Fibroblast of gingiva (primary cell): ENCODE data around the gene EFNA5.
A peak's percentile ranks its signal among the peaks of the same experiment; 100 is the strongest.
"Not testable (repeated sequence)": the region's sequence is repeated elsewhere in the genome, so short reads cannot be mapped to it uniquely, and the experiment has no call there.

Source experiments
- DNase-seq: peaks from one replicate; pipeline ENCODE4 v3.0.0-alpha.2; 2011; ENCODE audit warnings: low read depth

EFNA5 gene

GRCh38 chr5:107457881-107458280 lies 212.9 kb downstream of the EFNA5 start:
- DNase-seq: no peak

DNA sequence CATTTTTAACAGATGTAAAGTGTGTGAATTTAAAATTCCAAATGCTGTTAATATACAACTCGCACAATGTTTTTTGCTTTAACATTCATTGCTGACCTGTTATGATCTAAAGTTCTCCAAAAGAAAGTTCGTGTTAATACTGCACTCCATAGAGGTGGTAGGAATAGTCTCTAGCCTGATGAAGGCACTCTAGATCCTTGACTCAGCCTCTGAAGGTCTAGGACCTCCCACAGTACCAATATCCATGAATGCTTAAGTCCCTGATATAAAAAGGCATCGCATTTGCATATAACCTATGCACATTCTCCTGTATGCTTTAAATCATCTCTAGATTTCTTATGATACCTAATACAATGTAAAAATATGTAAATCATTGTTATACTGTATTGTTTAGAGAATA lies 213.6 kb downstream of the EFNA5 start:
- DNase-seq: no peak

- DNase-seq: peak; percentile 30
These were observed 214.4 kb downstream of the EFNA5 start for GRCh38 chr5:107456281-107456715.

DNA sequence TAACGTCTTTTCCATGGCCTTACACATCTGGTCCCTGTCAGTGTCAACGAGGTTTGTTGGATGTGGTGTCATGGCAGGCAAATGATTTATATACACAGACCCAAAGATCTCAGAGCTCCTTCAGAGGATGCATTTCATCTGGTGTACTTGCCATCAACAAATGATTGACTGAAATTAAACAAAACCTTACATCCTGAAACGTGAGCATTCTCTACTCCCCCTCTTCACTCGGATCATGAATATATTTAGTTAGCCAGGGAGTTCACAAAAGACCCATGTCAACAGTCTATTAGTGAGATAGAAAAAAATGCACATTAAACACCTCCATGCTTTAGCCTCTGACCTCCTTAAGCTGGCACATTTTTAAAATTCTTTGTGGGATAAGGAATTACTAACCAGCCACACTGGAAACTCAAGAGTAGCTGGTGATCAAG lies 215.6 kb downstream of the EFNA5 start:
- DNase-seq: no peak

- not testable (repeated sequence) for DNase-seq
These were observed 218.9 kb downstream of the EFNA5 start for GRCh38 chr5:107451827-107452226.

- DNase-seq: no peak
These were observed 219.7 kb downstream of the EFNA5 start for GRCh38 chr5:107451028-107451427.

DNA sequence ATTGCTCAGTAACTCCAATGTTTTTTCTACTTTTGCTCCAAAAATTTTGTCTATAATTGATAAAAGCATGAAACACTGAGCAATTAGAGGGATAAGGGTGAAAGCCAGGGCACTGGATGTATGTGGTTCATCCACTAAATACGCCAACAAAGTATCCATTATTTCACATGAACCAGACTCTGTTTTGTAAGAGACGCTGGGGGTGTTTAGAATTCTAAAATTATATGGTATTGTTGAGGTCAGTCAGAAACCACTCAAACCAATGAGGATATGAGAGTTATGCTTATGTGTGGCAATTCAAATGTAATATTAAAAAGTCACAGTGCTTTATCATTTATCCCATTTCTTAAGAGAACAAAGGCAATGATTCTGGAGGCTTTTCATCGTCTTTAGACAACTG lies 220.2 kb downstream of the EFNA5 start:
- no peak for DNase-seq

DNA sequence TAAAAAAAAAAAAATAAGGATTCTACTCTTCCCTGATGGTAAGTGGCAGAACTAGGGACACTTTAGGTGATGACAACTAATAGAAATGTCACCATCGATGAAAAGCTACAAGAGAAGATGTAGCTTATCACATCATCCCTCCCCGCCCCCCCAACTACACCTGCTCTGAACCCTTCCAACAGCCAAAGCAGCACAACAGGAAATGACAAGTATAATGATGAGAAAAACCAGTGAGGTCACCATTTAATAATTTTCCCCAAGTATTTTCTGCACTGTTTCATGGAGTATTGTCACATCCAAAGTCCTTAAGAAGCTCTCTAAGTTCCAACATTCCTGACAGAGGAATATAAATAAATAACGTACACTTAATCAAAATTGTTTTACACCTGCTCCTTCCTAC lies 221.4 kb downstream of the EFNA5 start:
- no peak for DNase-seq

GRCh38 chr5:107447587-107447986 lies 223.2 kb downstream of the EFNA5 start:
- no peak for DNase-seq

DNA sequence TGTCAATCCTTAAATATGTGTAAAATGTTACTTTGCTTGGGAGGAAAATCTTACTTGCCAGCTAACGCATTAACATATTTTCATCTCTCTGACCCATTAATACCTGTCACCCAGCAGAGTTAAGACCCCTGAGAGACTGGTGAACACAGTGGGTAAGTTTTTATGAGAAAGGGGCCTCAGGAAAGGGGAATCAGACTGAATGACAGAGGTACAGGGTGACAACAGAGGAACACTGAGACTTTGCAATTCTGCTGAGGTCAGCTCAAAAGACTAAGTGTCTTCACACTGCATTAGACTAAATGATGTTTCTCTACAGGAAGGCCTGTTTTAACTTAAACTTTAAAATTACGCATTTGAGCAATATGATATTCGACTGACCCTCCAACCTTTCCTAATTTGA lies 223.8 kb downstream of the EFNA5 start:
- DNase-seq: no peak

GRCh38 chr5:107444300-107444699 lies 226.4 kb downstream of the EFNA5 start:
- no peak for DNase-seq

DNA sequence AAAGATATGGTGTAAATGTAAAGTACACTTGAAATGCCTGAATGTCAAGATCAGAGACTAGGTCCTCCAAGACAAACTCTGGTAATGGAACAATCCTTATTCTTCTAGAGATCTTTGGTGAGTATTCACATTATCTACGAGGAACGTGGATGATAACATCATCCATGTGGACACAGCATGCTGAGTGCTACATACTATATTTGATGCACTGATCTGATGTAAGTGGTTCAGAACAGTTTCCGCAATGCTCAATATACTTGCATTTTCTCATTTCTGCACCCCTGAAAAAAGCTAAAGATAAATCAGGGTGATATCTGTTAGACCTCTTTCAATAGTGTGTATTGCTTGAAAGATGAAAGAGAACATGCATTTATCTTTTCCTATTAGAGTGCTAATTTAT lies 226.8 kb downstream of the EFNA5 start:
- no peak for DNase-seq

DNA sequence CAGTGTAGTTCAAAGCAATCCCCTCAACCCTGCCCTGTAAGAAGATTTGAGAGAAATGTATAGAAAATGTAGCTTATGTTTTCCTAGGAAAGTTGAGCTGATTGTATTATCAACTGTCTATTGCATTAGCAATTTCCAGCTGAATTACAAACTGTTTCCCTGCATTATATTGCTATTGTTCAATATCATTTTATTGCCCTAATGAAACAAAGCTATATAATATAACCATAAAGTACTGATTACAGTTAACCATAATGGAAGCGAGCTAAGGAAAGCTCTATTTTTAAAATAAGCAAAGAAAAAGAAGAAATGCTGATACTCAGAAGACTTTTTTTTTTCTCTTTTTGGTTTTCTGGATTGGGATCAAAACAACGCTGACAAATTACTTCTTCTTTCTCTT lies 228.3 kb downstream of the EFNA5 start:
- no peak for DNase-seq

GRCh38 chr5:107439832-107440231 lies 230.9 kb downstream of the EFNA5 start:
- DNase-seq: no peak

DNA sequence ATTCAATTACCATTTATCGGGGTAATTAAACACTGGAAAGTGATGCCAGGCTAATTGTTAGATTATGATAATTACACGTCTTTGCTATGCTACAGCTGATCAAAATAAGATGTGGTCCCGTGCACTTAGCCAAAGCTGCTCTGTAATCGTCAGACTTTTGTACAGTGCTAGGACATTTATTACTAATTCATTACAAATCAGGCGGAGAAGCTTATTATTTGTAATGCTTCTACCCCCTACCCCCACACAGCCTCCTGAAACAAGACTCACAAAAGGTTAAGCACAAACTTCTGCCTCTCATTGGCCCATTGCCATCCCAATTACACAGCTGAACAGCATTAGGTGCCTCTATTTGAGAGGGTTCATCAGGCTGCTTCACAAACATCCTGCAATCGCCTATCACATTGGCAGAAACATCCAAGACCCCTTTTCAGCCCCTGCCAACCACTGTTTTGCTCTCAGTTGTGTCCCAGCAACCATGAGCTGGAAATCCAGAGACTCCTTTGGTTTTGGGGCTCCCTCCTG lies 232.7 kb downstream of the EFNA5 start:
- no peak for DNase-seq

DNA sequence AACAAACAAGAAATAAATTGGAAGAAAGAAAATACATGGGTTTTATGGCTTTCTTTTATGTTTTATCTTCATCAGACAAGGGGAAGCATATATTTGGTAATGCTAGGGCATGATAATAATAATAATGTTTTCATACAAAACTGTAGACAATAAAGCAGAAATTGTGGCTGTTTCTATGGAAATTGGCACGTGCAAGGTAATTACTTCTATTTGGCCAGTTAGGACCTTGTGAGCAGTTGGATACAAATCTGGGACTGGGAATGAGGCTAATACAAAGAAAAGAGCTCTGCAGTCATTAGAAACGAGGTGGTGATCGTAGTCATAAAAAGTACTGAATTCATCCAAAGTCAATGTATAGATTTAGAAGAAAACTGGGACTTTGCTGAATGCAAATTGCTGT lies 233.6 kb downstream of the EFNA5 start:
- DNase-seq: no peak

DNA sequence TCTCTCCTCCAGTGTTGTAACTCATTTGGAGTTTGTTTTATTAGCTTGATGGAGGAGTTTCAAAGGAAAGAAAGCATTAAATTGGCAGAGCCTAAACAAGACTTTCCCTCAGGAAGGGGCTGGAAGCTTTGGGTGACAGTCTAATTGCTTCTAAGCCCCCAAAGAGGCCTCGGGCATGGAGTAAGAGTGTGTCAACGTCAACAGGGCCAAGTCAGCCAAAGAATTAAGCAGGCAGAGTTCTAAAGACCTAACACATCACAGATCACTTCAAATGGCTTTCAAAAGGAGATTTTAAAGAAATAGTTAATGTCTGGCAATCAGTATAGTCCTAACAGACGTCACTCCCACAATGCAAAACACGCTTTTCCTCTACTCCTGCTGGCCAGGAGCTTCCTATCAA lies 234.5 kb downstream of the EFNA5 start:
- DNase-seq: no peak

DNA sequence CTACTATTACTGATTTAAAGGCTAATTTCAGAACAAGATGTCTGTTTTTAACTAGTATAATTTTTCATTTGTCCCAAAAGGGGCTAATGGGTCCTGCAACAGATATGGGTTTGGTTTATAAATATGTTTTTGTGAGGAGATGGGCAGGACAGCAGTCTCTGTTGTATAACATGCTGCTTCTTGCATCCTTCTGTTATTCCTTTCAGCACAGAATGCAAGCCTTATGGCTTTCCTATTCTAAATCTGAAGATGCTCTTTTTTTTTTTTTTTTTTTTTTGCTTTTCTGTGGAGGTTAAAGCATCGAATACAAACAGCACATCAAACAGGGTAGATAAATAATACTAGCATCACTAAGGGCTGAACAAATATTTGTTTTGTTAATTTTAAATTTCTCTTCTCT lies 235.7 kb downstream of the EFNA5 start:
- DNase-seq: no peak

DNA sequence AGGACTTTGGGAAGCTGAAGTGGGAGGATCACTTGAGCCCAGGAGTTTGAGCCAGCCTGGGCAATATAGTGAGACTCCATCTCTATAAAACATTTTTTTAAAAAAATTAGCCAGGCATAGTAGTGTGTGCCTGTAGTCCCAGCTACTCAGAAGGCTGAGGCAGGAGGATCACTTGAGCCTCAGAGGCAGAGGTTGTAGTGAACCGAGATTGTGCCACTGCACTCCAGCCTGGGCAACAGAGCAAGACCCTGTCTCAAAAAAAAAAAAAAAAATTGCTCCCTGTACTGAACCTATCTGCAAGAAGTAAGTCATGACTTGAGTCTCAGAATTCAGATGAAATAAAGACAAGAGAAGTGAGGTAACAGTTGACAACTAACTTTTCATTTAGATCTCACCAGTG lies 237.1 kb downstream of the EFNA5 start:
- not testable (repeated sequence) for DNase-seq

DNA sequence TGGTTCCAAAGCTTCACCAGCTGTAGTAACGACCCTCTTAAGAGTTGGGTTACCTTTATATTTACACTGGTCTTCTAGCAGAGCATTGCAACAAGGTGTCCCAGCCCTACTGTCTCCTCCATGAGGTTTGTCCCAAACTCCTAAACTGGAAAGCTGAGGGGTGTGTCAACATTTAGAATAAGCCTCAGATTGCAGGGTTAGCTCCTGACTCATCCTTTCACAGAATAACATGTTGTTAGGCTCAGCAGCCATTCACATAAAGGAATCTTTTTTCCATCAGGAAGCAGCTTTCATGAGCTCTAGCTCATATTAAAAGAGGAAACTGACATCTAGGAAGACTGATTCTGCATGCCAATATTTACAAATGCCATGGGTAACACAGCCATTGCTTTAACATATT lies 238.7 kb downstream of the EFNA5 start:
- peak; percentile 46 for DNase-seq

- DNase-seq: no peak
These were observed 239.2 kb downstream of the EFNA5 start for GRCh38 chr5:107431536-107431935.

GRCh38 chr5:107430071-107430625 lies 240.6 kb downstream of the EFNA5 start:
- DNase-seq: no peak

DNA sequence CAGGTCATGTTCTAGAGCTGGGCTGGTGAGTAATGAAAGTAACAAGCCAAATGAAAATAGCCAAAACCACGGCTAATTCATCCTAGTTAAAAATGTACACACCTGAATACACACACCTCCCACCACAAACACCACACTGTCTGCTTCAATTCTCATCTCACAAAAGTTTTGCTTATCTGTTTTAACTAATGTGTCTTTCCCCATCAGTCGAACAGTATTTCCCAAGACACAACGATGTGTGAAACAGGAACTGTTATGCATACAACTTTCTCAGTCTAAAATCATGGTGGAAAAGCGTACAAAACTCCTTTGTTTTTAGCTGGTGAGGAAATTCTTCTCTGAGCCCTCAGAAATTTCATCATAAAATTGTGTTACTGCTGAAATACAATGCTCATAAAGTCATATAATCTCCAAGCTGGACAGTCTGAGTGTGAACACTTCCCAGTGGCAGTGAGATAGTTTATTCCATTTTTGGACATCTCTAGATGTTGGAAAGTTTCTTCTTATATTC lies 242.4 kb downstream of the EFNA5 start:
- peak; percentile 27 for DNase-seq

GRCh38 chr5:107426872-107427271 lies 243.9 kb downstream of the EFNA5 start:
- DNase-seq: no peak
